COR-L47 (cell line): ENCODE data around the gene KYNU.
"Not testable (repeated sequence)": the region's sequence is repeated elsewhere in the genome, so short reads cannot be mapped to it uniquely, and the experiment has no call there.

Experiments
- DNase-seq: peaks from one replicate; lab custom pipeline; 2025; lab: John Stamatoyannopoulos, UW

KYNU gene

GRCh38 chr2:142871396-142871795, 6.1 kb upstream of the KYNU start:
- no peak for DNase-seq

GRCh38 chr2:142872882-142873724, 4.4 kb upstream of the KYNU start:
- DNase-seq, result no peak

DNA sequence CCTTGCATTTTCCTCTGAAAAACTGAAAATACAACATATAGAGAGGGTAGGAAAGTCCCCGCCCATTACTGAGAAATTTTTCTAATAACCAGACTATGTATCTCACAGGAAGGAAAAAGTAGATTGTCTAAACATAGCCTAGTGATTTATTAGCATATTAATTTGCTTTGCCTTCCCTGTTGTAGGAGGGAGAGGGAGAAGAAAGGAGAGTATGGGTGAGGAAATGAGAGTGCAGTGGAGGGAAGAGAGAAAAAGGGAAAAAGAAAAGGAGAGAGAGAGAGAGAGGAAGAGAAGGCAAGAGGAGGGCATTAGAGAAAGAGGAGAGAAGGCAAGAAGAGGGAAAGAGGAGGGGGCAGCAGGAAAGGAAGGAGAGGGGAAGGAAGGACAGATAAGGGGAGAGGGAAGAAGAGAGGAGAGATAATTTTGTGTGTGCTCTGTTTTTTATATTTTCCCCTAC, 3.6 kb upstream of the KYNU start:
- no peak for DNase-seq

GRCh38 chr2:142874293-142874814, 3.1 kb upstream of the KYNU start:
- no peak for DNase-seq

DNA sequence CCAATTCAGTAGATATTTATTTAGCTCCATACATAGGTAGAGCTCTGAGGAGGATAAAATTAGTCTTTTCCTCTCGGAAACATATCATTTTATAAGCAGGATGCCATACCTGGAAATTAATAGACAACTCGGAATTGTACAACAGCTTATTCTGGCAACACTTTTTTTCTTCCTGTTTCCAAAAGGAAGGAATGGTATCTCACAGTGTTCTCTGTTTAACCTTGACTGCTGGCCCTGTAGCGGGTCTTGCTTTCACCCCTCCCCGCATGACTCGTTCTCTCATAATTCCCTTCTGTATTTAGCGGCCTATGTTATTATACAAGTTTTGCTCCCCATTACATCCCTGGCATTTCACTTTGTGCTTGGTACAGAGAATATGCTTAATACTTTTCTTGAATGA, 2.5 kb upstream of the KYNU start:
- DNase-seq, result no peak

- no peak for DNase-seq
Measured at GRCh38 chr2:142875652-142876051, 1.8 kb upstream of the KYNU start.

DNA sequence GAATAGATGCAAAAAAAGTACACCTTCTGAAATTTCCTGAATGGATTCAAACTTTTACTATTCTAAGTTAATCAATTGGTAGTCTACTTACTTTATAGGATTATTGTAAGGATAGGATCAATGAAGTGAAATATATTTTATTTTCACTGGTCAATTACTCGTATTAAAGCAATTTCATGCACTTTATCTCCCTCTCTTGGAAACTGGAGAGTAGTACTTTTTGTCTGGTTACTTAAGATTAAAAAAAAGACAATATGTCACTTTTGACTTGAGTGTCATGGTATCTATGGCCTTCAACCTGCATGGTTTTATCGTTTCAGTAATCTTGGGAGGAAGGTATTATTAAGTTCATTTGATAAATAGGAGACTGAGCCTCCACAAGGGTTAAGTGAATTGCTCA, 1.0 kb upstream of the KYNU start:
- no peak for DNase-seq

DNA sequence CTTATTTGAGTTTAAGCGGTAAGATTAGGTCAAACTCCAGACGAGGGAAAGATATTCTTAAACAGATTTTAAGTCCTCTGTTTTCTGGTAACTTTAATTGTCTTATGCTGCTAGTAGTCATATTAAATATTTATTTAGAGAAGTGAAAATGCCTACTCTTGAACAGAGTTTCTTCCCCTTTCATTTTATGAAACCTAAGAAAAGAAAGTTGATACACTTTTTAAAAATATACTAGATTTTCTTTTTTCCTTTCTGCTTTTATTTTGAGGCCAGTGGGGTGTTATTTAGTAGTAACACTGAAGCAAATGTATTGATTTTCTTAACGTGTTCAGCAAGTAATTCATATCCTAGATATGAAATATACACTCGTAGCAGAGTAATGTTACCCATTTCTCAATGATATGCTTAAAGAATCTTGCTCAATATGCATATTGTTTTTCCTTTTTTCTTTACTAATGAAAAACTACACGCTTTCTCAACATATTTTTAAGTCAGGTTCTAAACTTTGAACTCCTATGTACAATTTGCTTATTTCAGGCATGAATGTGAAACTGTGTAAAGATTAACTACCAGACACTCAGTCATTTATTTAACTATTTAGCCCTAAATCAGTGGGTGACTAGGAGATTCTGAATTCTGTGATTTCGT, 691 bp downstream of the KYNU start:
- no peak for DNase-seq

- DNase-seq, result no peak
Measured at GRCh38 chr2:142879151-142879550, 1.7 kb downstream of the KYNU start.

- DNase-seq, result no peak
Measured at GRCh38 chr2:142880279-142880678, 2.8 kb downstream of the KYNU start.

DNA sequence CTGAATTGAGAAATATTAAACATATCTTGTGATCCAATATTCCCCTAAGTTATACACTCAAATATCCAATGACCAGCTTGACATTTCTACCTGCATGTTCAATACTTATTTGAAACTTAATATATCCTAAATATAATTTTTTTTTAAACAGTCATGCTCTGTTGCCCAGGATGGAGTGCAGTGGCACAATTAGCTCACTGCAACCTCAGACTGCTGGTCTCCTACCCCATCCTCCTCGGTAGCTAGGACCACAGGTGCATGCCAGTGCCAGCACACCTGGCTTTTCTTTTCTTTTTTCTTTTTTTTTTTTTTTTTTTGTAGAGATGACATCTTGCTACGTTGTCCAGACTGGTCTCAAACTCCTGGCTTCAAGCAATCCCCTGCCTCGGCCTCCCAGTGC, 4.2 kb downstream of the KYNU start:
- no peak for DNase-seq

DNA sequence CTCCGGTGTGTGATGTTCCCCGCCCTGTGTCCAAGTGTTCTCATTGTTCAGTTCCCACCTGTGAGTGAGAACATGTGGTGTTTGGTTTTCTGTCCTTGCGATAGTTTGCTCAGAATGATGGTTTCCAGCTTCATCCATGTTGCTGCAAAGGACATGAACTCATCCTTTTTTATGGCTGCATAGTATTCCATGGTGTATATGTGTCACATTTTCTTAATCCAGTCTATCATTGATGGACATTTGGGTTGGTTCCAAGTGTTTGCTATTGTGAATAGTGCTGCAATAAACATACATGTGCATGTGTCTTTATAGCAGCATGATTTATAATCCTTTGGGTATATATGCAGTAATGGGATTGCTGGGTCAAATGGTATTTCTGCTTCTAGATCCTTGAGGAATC, 5.0 kb downstream of the KYNU start:
- DNase-seq, result not testable (repeated sequence)

- DNase-seq, result no peak
Measured at GRCh38 chr2:142883526-142883925, 6.1 kb downstream of the KYNU start.

GRCh38 chr2:142885543-142885942, 8.1 kb downstream of the KYNU start:
- no peak for DNase-seq

DNA sequence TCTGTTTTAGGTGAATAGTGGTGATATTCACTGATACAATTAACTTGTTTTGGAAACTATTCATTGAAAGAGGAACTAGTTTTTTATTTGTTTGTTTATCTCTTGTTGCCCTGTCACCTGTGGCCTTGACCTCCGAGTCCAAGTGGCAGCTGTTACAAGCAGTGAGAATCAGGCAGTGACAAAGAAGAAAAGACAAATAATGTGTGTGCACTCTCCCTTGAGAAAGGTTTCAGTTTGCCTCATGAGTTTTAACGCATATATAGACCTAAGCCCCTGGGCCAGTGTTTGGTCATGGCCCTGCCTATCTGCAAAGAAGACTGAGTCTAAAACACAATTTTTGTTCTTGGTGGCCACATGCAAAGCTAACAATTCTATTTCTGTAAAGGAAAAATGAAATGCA, 15.3 kb downstream of the KYNU start:
- DNase-seq, result no peak

DNA sequence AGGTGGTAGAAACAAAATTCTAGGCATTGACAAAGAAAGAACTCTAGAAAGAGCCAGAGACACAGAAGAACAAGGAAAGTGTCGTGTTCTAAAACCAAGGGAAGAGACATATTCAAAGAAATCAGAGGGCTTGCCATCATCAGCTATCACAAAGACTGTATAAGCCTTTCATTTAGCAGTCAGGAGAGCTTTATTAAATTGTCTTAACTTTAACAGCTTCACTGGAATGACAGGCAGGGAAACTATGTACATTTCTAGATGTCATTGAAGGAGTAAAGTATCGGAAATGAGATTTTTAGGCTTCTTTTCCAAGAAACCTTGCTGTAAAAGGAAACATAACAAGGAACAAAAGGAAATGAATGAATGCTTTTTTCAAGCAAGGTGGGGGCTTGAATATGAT, 15.8 kb downstream of the KYNU start:
- DNase-seq, result no peak

DNA sequence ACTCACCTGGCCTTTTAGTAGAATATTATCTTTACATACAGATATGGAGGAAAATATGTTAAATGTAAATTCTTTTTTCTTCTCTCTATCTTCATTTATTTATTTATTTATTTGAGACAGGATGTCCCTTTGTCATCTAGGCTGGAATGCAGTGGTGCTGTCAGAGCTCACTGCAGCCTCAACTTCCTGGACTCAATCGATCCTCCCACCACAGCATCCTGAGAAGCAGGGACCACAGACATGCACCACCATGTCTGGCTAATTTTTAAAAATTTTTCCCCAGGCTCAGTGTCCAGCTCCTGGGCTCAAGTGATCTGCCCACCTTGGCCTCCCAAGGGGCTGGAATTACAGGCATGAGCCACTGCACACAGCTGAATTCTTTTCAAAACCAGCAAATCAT, 20.3 kb downstream of the KYNU start:
- no peak for DNase-seq

GRCh38 chr2:142900327-142900726, 22.9 kb downstream of the KYNU start:
- DNase-seq, result not testable (repeated sequence)

- no peak for DNase-seq
Measured at GRCh38 chr2:142901780-142902179, 24.3 kb downstream of the KYNU start.

DNA sequence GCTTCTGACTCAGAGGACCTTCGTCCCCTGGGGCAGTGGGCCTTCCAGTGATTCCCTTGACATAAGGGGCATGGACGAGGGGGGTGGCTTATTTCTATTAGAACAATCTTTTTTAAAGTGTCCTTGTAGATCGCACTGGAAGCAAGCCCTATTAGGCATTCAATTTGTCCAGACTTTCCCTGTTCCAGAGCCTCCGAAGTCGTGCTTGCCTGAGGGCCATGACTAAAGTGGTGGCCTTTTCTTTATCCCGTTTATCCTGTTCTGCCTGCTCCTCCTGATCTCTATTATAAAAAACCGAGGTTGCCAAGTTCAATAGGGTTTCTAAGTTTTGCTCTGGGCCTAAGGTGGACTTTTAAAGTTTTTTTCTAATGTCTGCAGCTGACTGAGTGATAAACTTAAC, 26.3 kb downstream of the KYNU start:
- DNase-seq, result not testable (repeated sequence)

DNA sequence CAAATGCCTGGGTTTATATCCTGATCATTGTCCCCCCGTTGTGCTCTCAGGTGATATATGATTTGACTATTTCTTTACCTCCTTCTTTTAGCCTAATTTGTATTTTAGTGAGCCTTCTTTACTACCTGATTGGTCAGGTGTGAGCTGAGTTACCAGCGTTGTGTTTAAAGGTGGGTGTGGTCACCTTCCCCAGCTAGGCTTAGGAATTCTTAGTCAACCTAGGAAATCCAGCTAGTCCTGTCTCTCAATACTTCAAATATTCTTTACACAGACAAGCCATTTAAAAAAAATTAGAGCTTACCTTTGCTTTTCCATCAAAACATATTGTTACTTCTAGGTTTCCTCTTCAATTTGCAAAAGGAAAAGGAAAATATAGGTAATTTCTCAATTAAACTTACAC, 30.2 kb downstream of the KYNU start:
- no peak for DNase-seq

- no peak for DNase-seq
Measured at GRCh38 chr2:142914507-142915313, 37.2 kb downstream of the KYNU start.

- no peak for DNase-seq
Measured at GRCh38 chr2:142915502-142915901, 38.0 kb downstream of the KYNU start.
